Ovary (tissue), 9 donors: Measurements from ENCODE around the gene FBN3. TPM values are rescaled to one million over a fixed set of nuclear protein-coding genes. Genes with fewer than 3 reads are reported as not detected.

Source experiments
- DNase-seq, 5 donors: peaks; one replicate each; pipeline ENCODE4 v3.0.0-alpha.2; 2019 to 2020
- H3K27ac ChIP-seq, 2 donors: fragments of 200-600 bp; one replicate each; pipeline versions ENCODE4 v1.5.1 to v1.8.0; 2019 to 2022
- H3K27me3 ChIP-seq: fragments of 200-600 bp; one replicate; pipeline ENCODE4 v1.8.0; 2022
- H3K36me3 ChIP-seq: fragments of 200-600 bp; sonication (generic); one replicate; pipeline ENCODE4 v1.5.1; 2019
- H3K4me1 ChIP-seq: one replicate; pipeline ENCODE4 v1.8.1; 2013; ENCODE audit warnings: mild to moderate bottlenecking, moderate library complexity; ENCODE audit not compliant: insufficient read depth
- H3K4me3 ChIP-seq: fragments of 200-600 bp; sonication (generic); one replicate; pipeline ENCODE4 v1.5.1; 2017
- H3K9me3 ChIP-seq, 2 donors: fragments of 200-600 bp in 1 of 2; sonication (generic) in 1 of 2; one replicate each; pipeline versions ENCODE4 v1.5.1 to v1.8.1; 2013 to 2019; ENCODE audit warnings: mild to moderate bottlenecking in 1 of 2, moderate library complexity in 1 of 2
- CTCF ChIP-seq, 3 donors: fragments of 450-650 bp in 2 of 3; fragments of 200-600 bp in 1 of 3; IDR thresholded peaks; one replicate each; pipeline versions ENCODE4 v1.5.1 to v1.8.0; 2016 to 2022; ENCODE audit warnings: antibody characterized with exemption in 3 of 3, mild to moderate bottlenecking in 1 of 3
- EP300 ChIP-seq: sonication (generic); formaldehyde crosslinking; IDR thresholded peaks from one replicate; pipeline ENCODE4 v1.6.1; 2017; ENCODE audit warnings: antibody characterized with exemption
- POLR2A ChIP-seq: fragments of 450-650 bp; IDR thresholded peaks from one replicate; pipeline ENCODE4 v1.6.1; 2017; ENCODE audit warnings: antibody characterized with exemption, mild to moderate bottlenecking, moderate library complexity
- WGBS, 3 donors: extraction: QIAGEN DNeasy Blood & Tissue Kit in 1 of 3; methylation state at CpG; one replicate each; pipeline versions ENCODE4 v1.1.5 to v1.1.7; 2013 to 2017; 5-methylcytosine and 5-hydroxymethylcytosine counted together
- intact Hi-C, 4 donors: fragments of 100-400 bp; cut with DNase I; formaldehyde crosslinking; loops; one replicate each; pipeline versions ENCODE4 v1.11.0 to v1.15.1; 2022 to 2023
- polyA plus RNA-seq, 2 donors: library from polyadenylated mRNA; stranded (reverse); fragments of 200-250 nt in 1 of 2; fragments of 350-450 nt in 1 of 2; fragmentation: Illumina TruSeq in 1 of 2; extraction: RNeasy Lipid Tissue Mini Kit (QIAGEN cat#74804) in 1 of 2; gene quantifications; one replicate each; pipeline ENCODE4 v1.2.3, GENCODE V29; 2013 to 2014
- total RNA-seq, 7 donors: library from RNA; depleted of rRNA in 2 of 7; stranded (reverse); fragments of >200 nt in 2 of 7; fragmentation: NEBNext Ultra II Directional in 3 of 7; extraction: Animal tissue kit (Norgen Biotek cat#: 25700) in 3 of 7; gene quantifications; one replicate each; pipeline versions ENCODE4 v1.1.0 to v1.2.4, GENCODE V29; 2016 to 2023
- donor health status: DM: no; HTN: no; CAD: no; lungs with moderate emphysema.
- donor health status: DM: no; HTN: no; CAD: no.
- donor health status: Bipolar disorder and iron deficiency.
- donor health status: DM: yes; HTN: yes; CAD: no.
- donor health status: DM: no; HTN: no; CAD: no.
- donor health status: DM: yes; HTN: yes; CAD: no.

FBN3 gene
- total and polyA plus RNA-seq, 9 donors = 0.08 to 0.74 (median 0.25) TPM; not detected in 2

GRCh38 chr19:8081569-8082550, 67.5 kb downstream of the FBN3 start:
- no peaks in the 10 kb centered on the region for H3K4me1 ChIP-seq
- H3K27me3 ChIP-seq = no peaks in the 10 kb centered on the region
- no peak overlapping the region for H3K27ac ChIP-seq
- DNase-seq = no peak
- H3K9me3 ChIP-seq = no peaks in the 10 kb centered on the region
- no peak overlapping the region for H3K4me3 ChIP-seq
- H3K36me3 ChIP-seq = no peaks in the 10 kb centered on the region
- intact Hi-C loops = no loop called here
- 77 to 83% (median 78%) methylated on average over 11 of the region's 11 CpGs for WGBS, 3 donors
- TF ChIP-seq POLR2A = no peak
- no peak for TF ChIP-seq CTCF (IDR thresholded peaks at IDR 0.05)
- no peak for TF ChIP-seq EP300

- DNase-seq = no peak
- Histone ChIP-seq H3K27me3 (no peaks in the 10 kb centered on the region), H3K4me1 (no peaks in the 10 kb centered on the region), H3K4me3 (no peak overlapping the region), H3K9me3 (no peaks in the 10 kb centered on the region), H3K36me3 (no peaks in the 10 kb centered on the region), H3K27ac (no peak overlapping the region)
- intact Hi-C loops = no loop called here
- WGBS, 3 donors = 85 to 91% (median 89%) methylated on average over 12 of the region's 12 CpGs
- TF ChIP-seq CTCF (IDR thresholded peaks at IDR 0.05) = no peak
- no peak for TF ChIP-seq POLR2A
- no peak for TF ChIP-seq EP300
Measured at GRCh38 chr19:8080832-8081231, 68.6 kb downstream of the FBN3 start.

- no peak overlapping the region for H3K27ac ChIP-seq
- TF ChIP-seq EP300 (no peak), CTCF (IDR thresholded peaks at IDR 0.05) (no peak), POLR2A (no peak)
- WGBS, 3 donors = 91 to 96% (median 95%) methylated on average over 6 of the region's 6 CpGs
- no peak for DNase-seq
- intact Hi-C loops = no loop called here
- no peaks in the 10 kb centered on the region for H3K9me3 ChIP-seq
- H3K4me1 ChIP-seq = no peaks in the 10 kb centered on the region
- no peak overlapping the region for H3K4me3 ChIP-seq
- no peaks in the 10 kb centered on the region for H3K27me3 ChIP-seq
- no peaks in the 10 kb centered on the region for H3K36me3 ChIP-seq
Measured at GRCh38 chr19:8079988-8080387, 69.4 kb downstream of the FBN3 start.

GRCh38 chr19:8075158-8076074, 74.0 kb downstream of the FBN3 start:
- TF ChIP-seq EP300 (no peak), CTCF (IDR thresholded peaks at IDR 0.05) (no peak), POLR2A (no peak)
- Histone ChIP-seq H3K27me3 (no peaks in the 10 kb centered on the region), H3K4me1 (no peaks in the 10 kb centered on the region), H3K27ac (no peak overlapping the region), H3K36me3 (no peaks in the 10 kb centered on the region), H3K9me3 (peaks cover 0 to 2% of the 10 kb centered on the region in 2 donors), H3K4me3 (no peak overlapping the region)
- no peak for DNase-seq
- 85 to 88% (median 88%) methylated on average over 13 of the region's 13 CpGs for WGBS, 3 donors
- intact Hi-C loops = no loop called here
